HCT116 (cell line): Measurements from ENCODE around the gene SLC40A1. TPM values are rescaled to one million over a fixed set of nuclear protein-coding genes. Genes with fewer than 3 reads are reported as not detected.

ENCODE experiments used
- ATAC-seq: fragments of 200-7000 bp; cut with Tn5 transposase; 2 replicates; pipeline ENCODE4 v1.9.1; 2020; ENCODE audit warnings: mild to moderate bottlenecking, moderate library complexity
- BruUV-seq: library from RNA; stranded (reverse); fragments of 400-500 nt; replicated peaks from 2 replicates; lab custom pipeline; 2021; lab: Mats Ljungman, UMichigan
- CTCF ChIA-PET: fragments of 300-600 bp; sonication (Branson Sonifier 250); formaldehyde crosslinking; loops from one replicate; lab custom pipeline; 2021; ENCODE audit warnings: antibody characterized with exemption; lab: Charles Lee
- POLR2A ChIA-PET: fragments of 300-600, 350-600 bp; sonication (Branson Sonifier 250); formaldehyde crosslinking; loops from one replicate; lab custom pipeline; 2021; ENCODE audit warnings: antibody characterized with exemption; lab: Charles Lee
- RAD21 ChIA-PET, 2 experiments: fragments of 300-600 bp; sonication (Branson Sonifier 250); formaldehyde crosslinking; loops; one replicate each; lab custom pipeline; 2023; ENCODE audit warnings: low total read pairs in 2 of 2; ENCODE audit not compliant: uncharacterized antibody in 2 of 2, unreplicated experiment in 2 of 2, low non-redundant PET in 1 of 2; lab: Charles Lee
- DNase-seq: peaks from one replicate; pipeline ENCODE4 v3.0.0-alpha.2; 2010; ENCODE audit warnings: low read depth, low spot score
- H2AFZ ChIP-seq: fragments of 200-600 bp; shearing (Covaris generic), sonication (generic); 2 replicates; pipeline ENCODE4 v1.6.1; 2017; ENCODE audit warnings: low read depth, mixed run types, mixed read lengths, antibody characterized with exemption, low read length; ENCODE audit not compliant: poor library complexity, severe bottlenecking
- H3K27ac ChIP-seq: 2 replicates; pipeline ENCODE4 v1.5.1; 2012; ENCODE audit warnings: low read depth, low read length
- H3K27me3 ChIP-seq: fragments of 200-600 bp; sonication (generic); 2 replicates; pipeline ENCODE4 v1.6.1; 2016; ENCODE audit warnings: mixed run types, low read length, mixed read lengths; ENCODE audit not compliant: insufficient read depth
- H3K36me3 ChIP-seq, 2 experiments: fragments of 200-500 bp in 1 of 2; fragments of 200-600 bp in 1 of 2; sonication (Bioruptor generic) in 1 of 2; sonication (generic) in 1 of 2; 2 replicates each; pipeline versions ENCODE4 v1.5.1 to v1.6.1; 2014 to 2016; ENCODE audit warnings: low read length in 2 of 2, inconsistent platforms in 1 of 2, mixed read lengths in 1 of 2, mixed run types in 1 of 2; ENCODE audit not compliant: insufficient read depth in 2 of 2, control insufficient read depth in 1 of 2
- H3K4me1 ChIP-seq, 2 experiments: fragments of 200-600 bp in 1 of 2; sonication (generic) in 1 of 2; 2 replicates each; pipeline versions ENCODE4 v1.5.1 to v1.6.1; 2012 to 2017; ENCODE audit warnings: low read length in 2 of 2, inconsistent platforms in 1 of 2, mild to moderate bottlenecking in 1 of 2, mixed read lengths in 1 of 2, mixed run types in 1 of 2, moderate library complexity in 1 of 2; ENCODE audit not compliant: insufficient read depth in 2 of 2, control insufficient read depth in 1 of 2
- H3K4me2 ChIP-seq: fragments of 200-600 bp; sonication (generic); 2 replicates; pipeline ENCODE4 v1.6.1; 2017; ENCODE audit warnings: mixed run types, low read length, mixed read lengths
- H3K4me3 ChIP-seq, 2 experiments: fragments of 200-600 bp in 1 of 2; sonication (generic) in 1 of 2; replicated peaks in 1 of 2; 2 replicates each; pipeline ENCODE4 v1.5.1; 2011 to 2016; ENCODE audit warnings: low read length in 2 of 2, control low read depth in 1 of 2, low read depth in 1 of 2, mild to moderate bottlenecking in 1 of 2, mixed read lengths in 1 of 2, mixed run types in 1 of 2
- H3K79me2 ChIP-seq: fragments of 200-600 bp; sonication (generic); 2 replicates; pipeline ENCODE4 v1.6.1; 2017; ENCODE audit warnings: mild to moderate bottlenecking, mixed run types, low read length, moderate library complexity, mixed read lengths; ENCODE audit not compliant: insufficient read depth
- H3K9ac ChIP-seq: fragments of 200-600 bp; sonication (generic); 2 replicates; pipeline ENCODE4 v1.6.1; 2016; ENCODE audit warnings: low read length, mixed read lengths
- H3K9me2 ChIP-seq: fragments of 200-600 bp; sonication (generic), shearing (Covaris generic); 2 replicates; pipeline ENCODE4 v1.6.1; 2017; ENCODE audit warnings: mixed run types, mild to moderate bottlenecking, moderate library complexity; ENCODE audit not compliant: insufficient read depth
- H3K9me3 ChIP-seq, 2 experiments: fragments of 200-500 bp in 1 of 2; fragments of 200-600 bp in 1 of 2; sonication (Bioruptor generic) in 1 of 2; sonication (generic) in 1 of 2; 2 replicates each; pipeline ENCODE4 v1.6.1; 2014 to 2017; ENCODE audit warnings: low read length in 2 of 2, mixed read lengths in 2 of 2, inconsistent platforms in 1 of 2, low read depth in 1 of 2, mild to moderate bottlenecking in 1 of 2, mixed run types in 1 of 2, moderate library complexity in 1 of 2; ENCODE audit not compliant: control insufficient read depth in 1 of 2, insufficient read depth in 1 of 2
- H4K20me1 ChIP-seq: fragments of 200-600 bp; sonication (generic), shearing (Covaris generic); 2 replicates; pipeline ENCODE4 v1.6.1; 2017; ENCODE audit warnings: mixed run types, mild to moderate bottlenecking, moderate library complexity; ENCODE audit not compliant: insufficient read depth
- CEBPB ChIP-seq: IDR thresholded peaks from 2 replicates; pipeline ENCODE4 v1.6.1; 2012; ENCODE audit warnings: low read depth
- CTCF ChIP-seq, 3 experiments: fragments of 200-600 bp in 1 of 3; sonication (generic) in 1 of 3; IDR thresholded peaks in 2 of 3; conservative IDR thresholded peaks in 1 of 3; 2 replicates each; pipeline ENCODE4 v1.5.1; 2012 to 2017; ENCODE audit warnings: low read depth in 2 of 3, low read length in 2 of 3, antibody characterized with exemption in 1 of 3, borderline replicate concordance in 1 of 3, control low read depth in 1 of 3, mild to moderate bottlenecking in 1 of 3, mixed read lengths in 1 of 3, mixed run types in 1 of 3, moderate library complexity in 1 of 3; ENCODE audit not compliant: insufficient read depth in 1 of 3
- EGR1 ChIP-seq: IDR thresholded peaks from 2 replicates; pipeline ENCODE4 v1.6.1; 2012; ENCODE audit warnings: low read depth
- ELF1 ChIP-seq: IDR thresholded peaks from 2 replicates; pipeline ENCODE4 v1.6.1; 2012; ENCODE audit warnings: low read depth, borderline replicate concordance
- EZH2 ChIP-seq: fragments of 200-600 bp; sonication (generic); IDR thresholded peaks from 2 replicates; pipeline ENCODE4 v1.6.1; 2017; ENCODE audit warnings: antibody characterized with exemption, mixed run types
- FOSL1 ChIP-seq: IDR thresholded peaks from 2 replicates; pipeline ENCODE4 v1.6.1; 2012; ENCODE audit warnings: low read depth
- JUND ChIP-seq: IDR thresholded peaks from 2 replicates; pipeline ENCODE4 v1.6.1; 2012
- RAD21 ChIP-seq: IDR thresholded peaks from 2 replicates; pipeline ENCODE4 v1.6.1; 2012; ENCODE audit warnings: low read depth, mild to moderate bottlenecking
- REST ChIP-seq: IDR thresholded peaks from 2 replicates; pipeline ENCODE4 v1.6.1; 2012; ENCODE audit warnings: low read depth
- SRF ChIP-seq: IDR thresholded peaks from 2 replicates; pipeline ENCODE4 v1.6.1; 2012; ENCODE audit warnings: low read depth
- YY1 ChIP-seq: IDR thresholded peaks from 2 replicates; pipeline ENCODE4 v1.6.1; 2011; ENCODE audit warnings: low read length, low read depth, moderate library complexity, mild to moderate bottlenecking; ENCODE audit not compliant: insufficient replicate concordance; ENCODE audit errors: extremely low read depth
- ZFX ChIP-seq: fragments of 450-650 bp; IDR thresholded peaks from 2 replicates; pipeline ENCODE4 v1.6.1; 2017
- ZNF274 ChIP-seq: fragments of 200-500 bp; sonication (Bioruptor generic); IDR thresholded peaks from 2 replicates; pipeline ENCODE4 v1.6.1; 2014; ENCODE audit warnings: mild to moderate bottlenecking, low read depth, low read length, inconsistent platforms
- intact Hi-C: fragments of 100-400 bp; cut with micrococcal nuclease; formaldehyde crosslinking; loops from 2 replicates; pipeline ENCODE4 v1.10.0; 2022
- total RNA-seq: library from RNA; stranded (reverse); gene quantifications from one replicate; pipeline ENCODE4 v1.2.1, GENCODE V29; 2021; ENCODE audit not compliant: unreplicated experiment
- TF ChIP-seq, protein P1 (sequence below): IDR thresholded peaks from 2 replicates; pipeline ENCODE4 v1.6.1; 2012
- TF ChIP-seq, protein P2 (sequence below): IDR thresholded peaks from 2 replicates; pipeline ENCODE4 v1.6.1; 2011; ENCODE audit warnings: mild to moderate bottlenecking, low read length, moderate library complexity; ENCODE audit not compliant: insufficient replicate concordance; ENCODE audit errors: extremely low read depth
- TF ChIP-seq, protein P3 (sequence below): IDR thresholded peaks from 2 replicates; pipeline ENCODE4 v1.6.1; 2012

The SLC40A1 gene
- total RNA-seq, 1 experiment from 2014 or later: 1.5 TPM

DNA sequence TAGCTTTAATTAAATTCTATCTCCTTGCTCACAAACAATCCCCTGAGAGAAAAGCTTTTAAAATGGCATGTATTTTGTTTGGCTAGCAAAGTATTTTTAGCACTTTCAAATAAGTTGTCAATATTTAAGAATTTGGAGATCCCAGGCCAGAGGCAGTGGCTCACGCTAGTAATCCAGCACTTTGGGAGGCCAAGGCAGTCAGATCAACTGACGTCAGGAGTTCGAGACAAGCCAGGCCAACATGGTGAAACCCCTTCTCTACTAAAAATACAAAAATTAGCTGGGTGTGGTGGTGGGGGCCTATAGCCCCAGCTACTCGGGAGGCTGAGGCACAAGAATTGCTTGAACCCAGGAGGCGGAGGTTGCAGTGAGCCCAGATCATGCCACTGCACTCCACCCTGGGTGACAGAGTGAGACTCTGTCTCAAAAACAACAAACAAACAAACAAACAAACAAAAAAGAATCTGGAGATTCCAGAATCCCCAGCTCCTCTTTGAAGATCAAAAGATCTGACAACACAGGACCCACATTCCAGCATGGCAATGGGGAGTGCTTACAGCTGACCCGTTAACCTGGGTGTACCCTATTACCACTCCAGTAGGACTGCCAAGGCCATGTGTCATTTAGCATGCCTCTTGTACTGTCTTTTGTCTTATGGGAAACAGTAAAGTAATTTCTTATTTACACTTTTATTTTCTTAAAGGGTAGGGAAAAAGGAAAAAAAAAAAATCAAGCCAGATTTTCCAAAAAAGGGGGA is 21.9 kb downstream of the SLC40A1 start:
- RAD21 ChIA-PET: no interaction called here
- no peaks in the 10 kb centered on the region for H3K27me3 ChIP-seq
- H3K9ac ChIP-seq: no peak overlapping the region
- H3K4me1 ChIP-seq: no peaks in the 10 kb centered on the region
- H3K27ac ChIP-seq: no peak overlapping the region
- no peak overlapping the region for H2AFZ ChIP-seq
- CTCF ChIA-PET: no interaction called here
- no peaks in the 10 kb centered on the region for H4K20me1 ChIP-seq
- H3K4me3 ChIP-seq: no peak overlapping the region
- intact Hi-C loops: no loop called here
- BruUV-seq: no TSS peak
- POLR2A ChIA-PET: no interaction called here
- H3K79me2 ChIP-seq: no peaks in the 10 kb centered on the region
- H3K9me3 ChIP-seq: no peaks in the 10 kb centered on the region
- ATAC-seq (no peak), DNase-seq (no peak)
- no peaks in the 10 kb centered on the region for H3K36me3 ChIP-seq
- H3K4me2 ChIP-seq: no peak overlapping the region
- TF ChIP-seq, protein P1, sequence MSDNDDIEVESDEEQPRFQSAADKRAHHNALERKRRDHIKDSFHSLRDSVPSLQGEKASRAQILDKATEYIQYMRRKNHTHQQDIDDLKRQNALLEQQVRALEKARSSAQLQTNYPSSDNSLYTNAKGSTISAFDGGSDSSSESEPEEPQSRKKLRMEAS: no peak
- TF ChIP-seq, protein P2, sequence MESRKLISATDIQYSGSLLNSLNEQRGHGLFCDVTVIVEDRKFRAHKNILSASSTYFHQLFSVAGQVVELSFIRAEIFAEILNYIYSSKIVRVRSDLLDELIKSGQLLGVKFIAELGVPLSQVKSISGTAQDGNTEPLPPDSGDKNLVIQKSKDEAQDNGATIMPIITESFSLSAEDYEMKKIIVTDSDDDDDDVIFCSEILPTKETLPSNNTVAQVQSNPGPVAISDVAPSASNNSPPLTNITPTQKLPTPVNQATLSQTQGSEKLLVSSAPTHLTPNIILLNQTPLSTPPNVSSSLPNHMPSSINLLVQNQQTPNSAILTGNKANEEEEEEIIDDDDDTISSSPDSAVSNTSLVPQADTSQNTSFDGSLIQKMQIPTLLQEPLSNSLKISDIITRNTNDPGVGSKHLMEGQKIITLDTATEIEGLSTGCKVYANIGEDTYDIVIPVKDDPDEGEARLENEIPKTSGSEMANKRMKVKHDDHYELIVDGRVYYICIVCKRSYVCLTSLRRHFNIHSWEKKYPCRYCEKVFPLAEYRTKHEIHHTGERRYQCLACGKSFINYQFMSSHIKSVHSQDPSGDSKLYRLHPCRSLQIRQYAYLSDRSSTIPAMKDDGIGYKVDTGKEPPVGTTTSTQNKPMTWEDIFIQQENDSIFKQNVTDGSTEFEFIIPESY: no peak
- TF ChIP-seq EGR1: no peak
- no peak for TF ChIP-seq RAD21
- TF ChIP-seq YY1: no peak
- no peak for TF ChIP-seq CTCF (IDR thresholded peaks at IDR 0.05 in 2 of 3, conservative IDR thresholded peaks at IDR 0.05 in 1 of 3; ENCODE audit: borderline replicate concordance in 1 of 3, insufficient read depth in 1 of 3, low read depth in 2 of 3, low read length in 2 of 3)
- no peak for TF ChIP-seq JUND
- TF ChIP-seq ZNF274: no peak
- no peak for TF ChIP-seq ELF1
- TF ChIP-seq FOSL1: no peak
- TF ChIP-seq, protein P3, sequence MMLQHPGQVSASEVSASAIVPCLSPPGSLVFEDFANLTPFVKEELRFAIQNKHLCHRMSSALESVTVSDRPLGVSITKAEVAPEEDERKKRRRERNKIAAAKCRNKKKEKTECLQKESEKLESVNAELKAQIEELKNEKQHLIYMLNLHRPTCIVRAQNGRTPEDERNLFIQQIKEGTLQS: no peak
- TF ChIP-seq SRF: no peak
- TF ChIP-seq ZFX: no peak
- TF ChIP-seq EZH2: no peak
- no peak for TF ChIP-seq CEBPB
- TF ChIP-seq REST: no peak
- no peaks in the 10 kb centered on the region for H3K9me2 ChIP-seq
